DMS53 treated with DMSO at 0.1 percent for 48 hours (cell line): Measurements from ENCODE around the gene TF.

Experiments used
- DNase-seq: peaks from one replicate; lab custom pipeline; 2025; ENCODE audit not compliant: unreplicated experiment; lab: John Stamatoyannopoulos, UW

Gene TF

GRCh38 chr3:133746712-133747066 lies 496 bp downstream of the TF start:
- no peak for DNase-seq

- DNase-seq = no peak
Measured at GRCh38 chr3:133747373-133747772, 1.2 kb downstream of the TF start.

GRCh38 chr3:133747907-133748639 lies 1.9 kb downstream of the TF start:
- no peak for DNase-seq

DNA sequence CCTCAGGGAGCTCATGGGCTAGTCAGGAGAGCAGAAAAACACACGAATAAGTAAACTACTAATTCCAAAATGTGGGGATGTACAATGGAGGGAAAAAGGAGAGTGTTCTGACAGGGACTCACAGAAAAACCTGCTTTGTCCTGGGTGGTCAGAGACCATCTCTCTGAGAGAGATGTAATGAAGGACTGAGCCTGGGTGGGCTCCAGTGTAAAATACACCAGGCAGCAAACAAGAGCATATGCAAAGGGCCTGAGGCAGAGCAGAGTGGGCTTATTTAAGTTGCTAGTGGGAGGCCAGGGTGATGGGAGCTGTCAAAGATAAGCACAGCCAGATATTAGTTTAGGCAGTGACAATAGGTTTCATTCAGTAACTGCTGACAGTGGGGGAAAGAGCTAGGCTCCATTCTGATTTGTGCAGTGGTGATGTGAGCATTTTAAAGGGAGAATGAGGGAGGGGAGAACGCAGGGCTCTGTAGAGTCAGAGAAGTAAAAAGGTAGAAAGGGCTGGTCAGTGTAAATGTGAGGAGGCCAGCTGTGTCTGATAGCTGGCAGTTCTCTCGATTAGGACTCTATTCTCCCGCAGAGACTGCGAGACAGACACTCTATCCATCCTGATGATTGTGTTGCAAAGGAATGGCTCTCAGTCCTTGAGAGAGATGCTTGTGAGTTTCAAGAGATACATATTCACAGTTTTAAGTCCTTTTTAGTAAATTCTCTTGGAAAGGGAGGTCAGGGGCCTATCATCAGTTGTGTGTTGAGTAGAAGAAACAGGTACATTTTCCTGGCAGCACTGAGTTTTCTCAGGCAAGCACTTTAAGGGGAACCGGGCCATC lies 3.5 kb downstream of the TF start:
- DNase-seq = no peak

DNA sequence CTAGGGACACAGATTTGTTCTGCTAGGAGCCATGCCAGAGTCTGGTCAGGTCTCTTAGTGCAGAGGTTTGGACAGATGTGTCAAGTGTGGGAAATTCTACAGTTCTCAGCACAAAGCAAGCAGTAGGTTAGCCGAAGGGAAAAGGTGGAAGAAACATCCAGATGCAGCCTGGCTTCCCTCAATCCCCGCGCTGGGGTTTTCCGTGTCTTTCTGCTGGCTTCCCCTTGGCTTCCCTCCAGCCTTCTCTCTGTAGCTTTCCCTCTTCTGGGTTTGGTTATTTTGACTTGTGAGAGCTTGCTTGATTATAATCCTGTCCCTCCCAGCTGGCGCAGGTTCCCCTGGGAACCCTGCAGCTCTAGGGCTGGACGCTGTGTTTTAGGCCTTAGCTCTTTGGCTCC lies 4.1 kb downstream of the TF start:
- DNase-seq = no peak

GRCh38 chr3:133753107-133753778 lies 7.0 kb downstream of the TF start:
- no peak for DNase-seq

DNA sequence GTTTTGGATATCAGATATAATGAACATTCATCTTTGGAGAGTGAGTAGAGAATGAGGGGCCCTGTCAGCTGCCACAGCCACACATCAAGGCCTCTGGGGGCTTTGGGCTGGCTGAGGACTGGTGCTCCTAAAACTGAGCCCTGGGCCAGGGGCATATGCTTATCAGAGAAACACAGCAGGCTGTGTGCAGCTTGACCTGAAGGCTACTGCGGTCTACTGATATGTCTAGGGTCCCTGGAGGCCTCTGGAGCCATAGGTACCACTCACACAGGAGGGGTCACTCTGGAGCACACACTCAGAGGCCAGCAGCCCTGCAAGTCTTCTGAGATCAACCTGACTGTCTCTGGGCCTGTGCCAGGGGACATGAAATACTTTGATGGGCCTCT lies 7.6 kb downstream of the TF start:
- DNase-seq = no peak

DNA sequence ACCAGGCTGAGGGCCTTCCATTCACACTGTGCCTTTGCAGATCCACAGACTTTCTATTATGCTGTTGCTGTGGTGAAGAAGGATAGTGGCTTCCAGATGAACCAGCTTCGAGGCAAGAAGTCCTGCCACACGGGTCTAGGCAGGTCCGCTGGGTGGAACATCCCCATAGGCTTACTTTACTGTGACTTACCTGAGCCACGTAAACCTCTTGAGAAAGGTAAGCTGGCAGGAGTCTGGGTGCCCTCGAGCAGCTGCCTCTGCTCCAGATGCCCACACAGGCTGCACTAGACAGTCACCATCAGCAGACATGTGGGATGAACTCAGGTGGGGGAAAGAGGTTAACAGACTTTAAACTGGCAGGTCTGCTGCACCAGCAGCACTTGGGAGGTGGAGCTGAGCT lies 8.3 kb downstream of the TF start:
- DNase-seq = no peak

- no peak for DNase-seq
Measured at GRCh38 chr3:133754973-133755828, 9.0 kb downstream of the TF start.

DNA sequence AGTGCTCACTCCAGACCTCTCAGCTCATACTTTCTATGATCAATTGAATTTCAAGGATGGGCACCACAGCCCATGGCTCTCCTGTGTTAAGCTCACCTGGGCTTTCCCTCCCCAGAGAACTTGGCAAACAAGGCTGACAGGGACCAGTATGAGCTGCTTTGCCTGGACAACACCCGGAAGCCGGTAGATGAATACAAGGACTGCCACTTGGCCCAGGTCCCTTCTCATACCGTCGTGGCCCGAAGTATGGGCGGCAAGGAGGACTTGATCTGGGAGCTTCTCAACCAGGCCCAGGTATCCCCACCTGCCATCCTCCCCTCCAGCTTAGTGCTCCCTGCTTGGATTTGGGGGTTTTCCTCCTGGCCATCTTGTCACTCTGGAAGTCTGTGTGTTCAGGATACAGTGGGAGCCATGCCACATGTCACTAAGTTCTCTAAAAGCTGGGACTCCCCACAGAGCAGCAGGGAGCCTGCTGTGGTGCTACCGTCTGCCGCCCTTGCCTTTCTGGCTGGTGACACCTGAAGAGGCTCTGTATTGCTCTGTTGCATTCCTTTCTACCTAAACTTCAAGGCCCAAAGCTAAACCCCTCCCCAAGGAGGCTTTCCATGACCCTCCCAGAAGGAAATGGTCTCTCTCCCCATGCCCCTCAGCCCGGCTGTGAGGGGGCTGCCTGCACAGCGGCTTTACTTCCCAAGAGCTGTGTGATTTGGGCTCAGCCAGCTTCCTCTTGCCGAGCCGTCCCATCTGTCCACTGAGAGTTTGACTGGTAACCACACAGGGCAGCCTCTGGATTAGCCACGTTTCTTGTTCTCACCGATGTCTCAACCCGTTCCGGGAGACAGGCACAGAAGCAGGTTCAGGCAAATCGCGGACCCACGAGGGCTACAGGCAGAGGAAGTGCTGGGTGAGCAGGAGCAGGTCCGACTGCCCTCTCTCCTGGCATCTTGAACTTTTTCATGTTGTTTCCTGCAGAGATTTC lies 10.8 kb downstream of the TF start:
- no peak for DNase-seq

GRCh38 chr3:133757701-133758567 lies 11.7 kb downstream of the TF start:
- no peak for DNase-seq

DNA sequence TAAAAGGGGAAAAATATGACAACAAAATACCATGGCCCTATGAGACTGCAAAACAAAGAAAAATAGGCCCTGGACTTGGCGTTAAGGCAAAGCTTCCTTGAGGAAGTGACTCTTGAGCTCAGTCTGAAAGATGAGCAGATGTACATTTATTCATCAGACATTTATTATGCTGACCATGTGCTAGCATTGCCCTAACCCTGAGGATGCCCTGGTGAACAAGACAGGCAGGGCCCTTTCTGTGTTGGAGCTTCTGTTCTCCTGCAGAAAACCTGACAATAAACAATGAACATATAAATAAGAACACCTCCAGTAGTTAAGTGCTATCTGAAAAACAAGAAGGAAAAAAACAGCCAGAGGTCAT lies 12.4 kb downstream of the TF start:
- no peak for DNase-seq

GRCh38 chr3:133758964-133759739 lies 13.0 kb downstream of the TF start:
- no peak for DNase-seq

- DNase-seq = no peak
Measured at GRCh38 chr3:133759740-133760305, 13.6 kb downstream of the TF start.

- no peak for DNase-seq
Measured at GRCh38 chr3:133760916-133761315, 14.7 kb downstream of the TF start.

GRCh38 chr3:133761605-133762484 lies 15.7 kb downstream of the TF start:
- DNase-seq = no peak

DNA sequence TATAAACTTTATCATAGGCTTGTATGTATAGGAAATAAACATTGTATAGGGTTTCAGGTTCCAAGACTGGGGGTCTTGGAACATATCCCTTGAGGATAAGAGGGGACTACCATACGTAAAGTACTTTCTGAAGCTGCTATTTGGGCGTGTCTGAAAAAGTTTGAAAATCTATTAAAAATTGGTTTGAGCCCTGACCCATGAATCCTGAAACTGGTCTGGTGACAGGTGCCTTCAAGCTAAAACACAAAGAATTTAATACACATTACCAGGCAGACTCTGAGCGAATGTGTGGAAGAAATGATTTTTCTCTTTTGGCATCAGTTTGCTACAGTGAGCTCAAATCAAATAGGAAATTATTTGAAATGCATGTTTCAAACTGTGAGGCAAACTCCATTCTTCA lies 16.3 kb downstream of the TF start:
- no peak for DNase-seq
